GM08714 (cell line): Measurements from ENCODE around the gene REPS1.
"Not testable (repeated sequence)": the region's sequence is repeated elsewhere in the genome, so short reads cannot be mapped to it uniquely, and the experiment has no call there.

Source experiments
- H3K4me3 ChIP-seq: fragments of 200-500 bp; sonication (Bioruptor generic); 2 replicates; pipeline ENCODE4 v1.5.1; 2014; ENCODE audit warnings: mild to moderate bottlenecking, low read length, inconsistent platforms
- ZNF274 ChIP-seq: IDR thresholded peaks from 2 replicates; pipeline ENCODE4 v1.6.1; 2012; ENCODE audit warnings: mild to moderate bottlenecking, low read depth, low read length

The REPS1 gene

GRCh38 chr6:138987643-138988468, at the start of gene REPS1:
TSS of gene REPS1 (minus strand) at chr6:138988253. CDS start at chr6:138987682, 571 bp downstream.
- TF ChIP-seq ZNF274 = no peak
- H3K4me3 ChIP-seq = peak within 1 kb of the TSS; percentile 99

GRCh38 chr6:139037490-139037889, 49.4 kb upstream of the REPS1 start:
- no peak for TF ChIP-seq ZNF274
- no peak overlapping the region for H3K4me3 ChIP-seq

GRCh38 chr6:139030228-139030963, 42.3 kb upstream of the REPS1 start:
- TF ChIP-seq ZNF274 = no peak
- H3K4me3 ChIP-seq = peak overlapping the region; percentile 82

- peak overlapping the region; percentile 82 for H3K4me3 ChIP-seq
- TF ChIP-seq ZNF274 = no peak
Measured at GRCh38 chr6:139029470-139030227, 41.6 kb upstream of the REPS1 start.

GRCh38 chr6:139028658-139029469, 40.8 kb upstream of the REPS1 start, which contains the start of gene ABRACL:
TSS of gene ABRACL (plus strand) at chr6:139028745. CDS start at chr6:139034161, 5,416 bp downstream.
- TF ChIP-seq ZNF274 = no peak

GRCh38 chr6:139028215-139028657, 40.2 kb upstream of the REPS1 start:
- H3K4me3 ChIP-seq = peak overlapping the region; percentile 82
- no peak for TF ChIP-seq ZNF274

More at GRCh38 chr6:139028658-139029469, 40.8 kb upstream of the REPS1 start, which contains the start of gene ABRACL:
- peak within 1 kb of the TSS; percentile 82 for H3K4me3 ChIP-seq

- no peak for TF ChIP-seq ZNF274
- H3K4me3 ChIP-seq = peak overlapping the region; percentile 82
Measured at GRCh38 chr6:139027620-139028182, 39.6 kb upstream of the REPS1 start.

GRCh38 chr6:139025416-139025815, 37.4 kb upstream of the REPS1 start:
- H3K4me3 ChIP-seq = not testable (repeated sequence)

GRCh38 chr6:139020689-139021088, 32.6 kb upstream of the REPS1 start:
- no peak for TF ChIP-seq ZNF274
- H3K4me3 ChIP-seq = no peak overlapping the region

GRCh38 chr6:139019722-139020121, 31.7 kb upstream of the REPS1 start:
- TF ChIP-seq ZNF274 = no peak
- H3K4me3 ChIP-seq = no peak overlapping the region

- no peak for TF ChIP-seq ZNF274
- H3K4me3 ChIP-seq = no peak overlapping the region
Measured at GRCh38 chr6:139017227-139017626, 29.2 kb upstream of the REPS1 start.

- TF ChIP-seq ZNF274 = no peak
Measured at GRCh38 chr6:139016337-139017213, 28.5 kb upstream of the REPS1 start.

More at GRCh38 chr6:139016337-139017213, 28.5 kb upstream of the REPS1 start:
- H3K4me3 ChIP-seq = no peak overlapping the region
